Tibial artery (tissue), 4 donors: Measurements from ENCODE around the gene SLC22A3.

Experiments used
- DNase-seq, 2 donors: peaks; one replicate each; pipeline ENCODE4 v3.0.0-alpha.2; 2019
- H3K27ac ChIP-seq, 2 donors: fragments of 200-600 bp; sonication (generic) in 1 of 2; 1 replicate in 1 of 2; 2 replicates in 1 of 2; pipeline ENCODE4 v1.5.1; 2018 to 2019; ENCODE audit warnings: mild to moderate bottlenecking in 1 of 2
- H3K27me3 ChIP-seq, 2 donors: fragments of 200-600 bp; sonication (generic) in 1 of 2; one replicate each; pipeline versions ENCODE4 v1.5.1 to v1.6.0; 2016 to 2019
- H3K36me3 ChIP-seq, 3 donors: fragments of 200-600 bp; sonication (generic) in 2 of 3; one replicate each; pipeline ENCODE4 v1.5.1; 2016 to 2019; ENCODE audit warnings: mild to moderate bottlenecking in 2 of 3
- H3K4me1 ChIP-seq, 4 donors: fragments of 200-600 bp; sonication (generic) in 2 of 4; 1 replicate in 3 of 4; 2 replicates in 1 of 4; pipeline ENCODE4 v1.5.1; 2016 to 2019
- H3K4me3 ChIP-seq, 2 donors: fragments of 200-600 bp; sonication (generic) in 1 of 2; 1 replicate in 1 of 2; 2 replicates in 1 of 2; pipeline ENCODE4 v1.5.1; 2018 to 2019; ENCODE audit warnings: mild to moderate bottlenecking in 2 of 2
- H3K9me3 ChIP-seq, 3 donors: fragments of 200-600 bp; sonication (generic) in 1 of 3; one replicate each; pipeline ENCODE4 v1.5.1; 2016 to 2019
- intact Hi-C: fragments of 100-400 bp; cut with DNase I; formaldehyde crosslinking; loops from one replicate; pipeline ENCODE4 v1.15.0; 2023; ENCODE audit warnings: low total_unique reads
- TF ChIP-seq, protein P1 (sequence below), 2 experiments: fragments of 200-600 bp in 1 of 2; fragments of 450-650 bp in 1 of 2; IDR thresholded peaks; one replicate each; pipeline ENCODE4 v1.5.1; 2017 to 2019; ENCODE audit warnings: antibody characterized with exemption in 2 of 2, mild to moderate bottlenecking in 1 of 2, moderate library complexity in 1 of 2

The SLC22A3 gene

DNA sequence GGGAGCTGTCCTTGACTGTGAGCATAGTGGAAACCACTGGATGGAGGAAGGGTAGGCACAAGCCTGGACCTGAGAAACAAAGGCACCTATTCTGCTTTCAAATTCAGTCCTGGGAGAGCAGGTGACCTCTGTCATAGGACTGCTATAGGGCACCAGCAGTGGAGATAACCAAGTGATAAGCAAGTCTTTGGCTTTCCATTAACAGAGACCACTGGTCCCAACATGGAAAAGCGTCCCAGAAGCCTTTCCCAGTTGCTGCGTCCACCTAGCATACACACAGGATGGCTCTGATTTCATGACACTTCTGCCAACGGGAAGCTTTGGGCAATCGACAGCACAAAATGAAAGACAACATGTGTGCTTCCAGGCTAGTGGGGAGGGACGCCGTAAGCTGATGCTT lies 8.9 kb downstream of the SLC22A3 start:
- Histone ChIP-seq H3K36me3 (no peaks in the 10 kb centered on the region), H3K27ac (peak overlapping the region; percentile 87 to 89), H3K4me3 (no peak overlapping the region), H3K9me3 (no peaks in the 10 kb centered on the region), H3K4me1 (peaks cover 0 to 93% (median 41%) of the 10 kb centered on the region in 4 donors), H3K27me3 (no peaks in the 10 kb centered on the region)
- TF ChIP-seq, protein P1, sequence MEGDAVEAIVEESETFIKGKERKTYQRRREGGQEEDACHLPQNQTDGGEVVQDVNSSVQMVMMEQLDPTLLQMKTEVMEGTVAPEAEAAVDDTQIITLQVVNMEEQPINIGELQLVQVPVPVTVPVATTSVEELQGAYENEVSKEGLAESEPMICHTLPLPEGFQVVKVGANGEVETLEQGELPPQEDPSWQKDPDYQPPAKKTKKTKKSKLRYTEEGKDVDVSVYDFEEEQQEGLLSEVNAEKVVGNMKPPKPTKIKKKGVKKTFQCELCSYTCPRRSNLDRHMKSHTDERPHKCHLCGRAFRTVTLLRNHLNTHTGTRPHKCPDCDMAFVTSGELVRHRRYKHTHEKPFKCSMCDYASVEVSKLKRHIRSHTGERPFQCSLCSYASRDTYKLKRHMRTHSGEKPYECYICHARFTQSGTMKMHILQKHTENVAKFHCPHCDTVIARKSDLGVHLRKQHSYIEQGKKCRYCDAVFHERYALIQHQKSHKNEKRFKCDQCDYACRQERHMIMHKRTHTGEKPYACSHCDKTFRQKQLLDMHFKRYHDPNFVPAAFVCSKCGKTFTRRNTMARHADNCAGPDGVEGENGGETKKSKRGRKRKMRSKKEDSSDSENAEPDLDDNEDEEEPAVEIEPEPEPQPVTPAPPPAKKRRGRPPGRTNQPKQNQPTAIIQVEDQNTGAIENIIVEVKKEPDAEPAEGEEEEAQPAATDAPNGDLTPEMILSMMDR (IDR thresholded peaks at IDR 0.05) = no peak
- DNase-seq = no peak
- intact Hi-C loops = loop anchor here (5.0 kb wide), 1 partner anchor 35 kb away; no protein-coding TSS in a partner anchor

DNA sequence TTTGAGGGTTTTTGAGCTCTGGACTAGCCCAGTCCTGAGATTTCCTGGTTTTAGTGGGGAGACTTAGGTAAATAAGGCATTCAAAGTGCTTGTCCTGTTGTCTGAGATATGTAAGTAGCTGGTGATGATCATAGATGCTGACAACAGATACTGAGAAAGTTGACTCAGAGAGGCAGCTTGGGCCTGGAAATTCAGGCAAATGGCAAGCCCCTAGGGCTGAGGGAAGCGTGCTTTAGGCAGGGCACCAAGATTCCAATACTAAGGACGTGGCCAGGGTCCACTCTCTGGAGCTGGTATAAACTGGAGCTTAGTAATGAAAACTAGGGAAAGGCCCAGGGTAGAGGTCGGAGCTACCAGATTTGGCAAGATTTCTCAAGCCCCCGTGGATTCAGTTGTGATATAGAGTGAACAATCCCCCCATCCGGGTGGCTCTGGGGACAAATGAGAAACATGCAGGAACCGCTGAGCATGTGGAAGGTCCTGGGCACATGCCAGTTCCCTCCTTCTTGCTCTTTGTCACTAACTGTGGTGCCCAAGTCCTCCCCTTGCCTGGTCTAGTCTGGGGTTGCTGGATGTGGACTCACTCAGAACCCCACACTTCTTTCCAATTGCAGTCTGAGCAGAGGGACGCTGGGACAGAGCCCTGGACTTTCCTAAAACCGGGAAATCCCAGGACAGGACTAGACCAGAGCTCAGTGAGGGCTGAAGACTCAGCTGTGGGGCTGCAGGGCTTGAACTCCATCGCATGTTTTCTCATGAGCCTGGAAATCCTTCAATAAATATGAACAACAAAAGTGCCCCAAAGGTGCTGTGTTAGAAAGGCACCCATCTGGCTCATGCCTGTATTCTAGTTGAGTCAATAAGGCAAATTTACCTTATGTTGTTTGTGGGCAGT lies 10.3 kb downstream of the SLC22A3 start:
- DNase-seq = no peak
- no peaks in the 10 kb centered on the region for H3K36me3 ChIP-seq
- peak overlapping the region; percentile 68 to 87 for H3K27ac ChIP-seq
- TF ChIP-seq, protein P1 (IDR thresholded peaks at IDR 0.05) = no peak
- intact Hi-C loops = loop anchor here (5.0 kb wide), 1 partner anchor 34 kb away; no protein-coding TSS in a partner anchor
- H3K9me3 ChIP-seq = no peaks in the 10 kb centered on the region
- H3K4me3 ChIP-seq = no peak overlapping the region
- H3K4me1 ChIP-seq = peaks cover 0 to 92% (median 36%) of the 10 kb centered on the region in 4 donors
- H3K27me3 ChIP-seq = no peaks in the 10 kb centered on the region

DNA sequence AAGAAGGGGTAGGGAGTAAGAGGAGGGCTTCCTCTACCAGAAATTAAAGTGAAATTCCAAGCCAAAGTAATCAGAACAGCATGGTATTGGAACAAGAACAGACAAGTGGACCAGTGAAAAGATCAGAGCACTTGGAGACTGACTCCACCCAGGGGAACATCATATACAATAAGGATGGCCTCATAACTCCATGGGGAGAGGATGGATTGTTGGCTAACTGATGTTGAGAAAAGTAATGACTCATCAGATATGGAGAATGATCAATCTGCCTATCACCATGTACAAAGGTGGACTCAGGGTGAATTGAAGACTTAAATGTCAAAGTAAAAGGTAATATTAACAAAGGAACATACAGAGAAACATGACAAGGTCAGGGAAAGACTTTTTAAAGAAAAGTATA lies 12.8 kb downstream of the SLC22A3 start:
- Histone ChIP-seq H3K4me3 (no peak overlapping the region), H3K27ac (no peak overlapping the region), H3K36me3 (no peaks in the 10 kb centered on the region), H3K27me3 (no peaks in the 10 kb centered on the region), H3K4me1 (peaks cover 0 to 73% (median 20%) of the 10 kb centered on the region in 4 donors), H3K9me3 (no peaks in the 10 kb centered on the region)
- DNase-seq = no peak
- intact Hi-C loops = no loop called here
- TF ChIP-seq, protein P1 (IDR thresholded peaks at IDR 0.05) = no peak

DNA sequence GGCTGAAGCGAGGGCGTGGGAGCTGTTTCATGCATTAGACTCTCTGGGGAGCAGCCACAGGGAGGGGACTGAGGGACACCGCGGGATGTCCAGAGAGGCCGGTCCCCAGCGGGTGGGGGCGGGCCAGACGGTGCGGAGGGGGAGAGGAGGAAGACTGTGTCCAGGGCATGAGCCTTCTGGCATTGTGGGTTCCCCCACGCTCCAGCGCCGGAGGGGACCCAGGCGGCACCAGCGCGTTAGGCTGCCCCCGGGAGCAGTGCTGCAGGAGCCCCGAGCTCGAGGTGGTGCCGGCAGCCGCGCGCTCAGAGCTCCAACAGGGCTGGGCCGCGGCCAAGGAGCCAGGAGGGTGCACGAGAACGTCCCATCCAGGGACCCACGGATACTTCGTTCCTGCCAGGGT lies 14.4 kb downstream of the SLC22A3 start:
- Histone ChIP-seq H3K36me3 (no peaks in the 10 kb centered on the region), H3K27me3 (no peaks in the 10 kb centered on the region), H3K4me3 (peak overlapping the region in 1 of 2 donors; percentile 31), H3K27ac (peak overlapping the region in 1 of 2 donors; percentile 49), H3K4me1 (peaks cover 0 to 60% (median 14%) of the 10 kb centered on the region in 4 donors), H3K9me3 (no peaks in the 10 kb centered on the region)
- intact Hi-C loops = no loop called here
- DNase-seq = no peak
- TF ChIP-seq, protein P1 (IDR thresholded peaks at IDR 0.05) = no peak

DNA sequence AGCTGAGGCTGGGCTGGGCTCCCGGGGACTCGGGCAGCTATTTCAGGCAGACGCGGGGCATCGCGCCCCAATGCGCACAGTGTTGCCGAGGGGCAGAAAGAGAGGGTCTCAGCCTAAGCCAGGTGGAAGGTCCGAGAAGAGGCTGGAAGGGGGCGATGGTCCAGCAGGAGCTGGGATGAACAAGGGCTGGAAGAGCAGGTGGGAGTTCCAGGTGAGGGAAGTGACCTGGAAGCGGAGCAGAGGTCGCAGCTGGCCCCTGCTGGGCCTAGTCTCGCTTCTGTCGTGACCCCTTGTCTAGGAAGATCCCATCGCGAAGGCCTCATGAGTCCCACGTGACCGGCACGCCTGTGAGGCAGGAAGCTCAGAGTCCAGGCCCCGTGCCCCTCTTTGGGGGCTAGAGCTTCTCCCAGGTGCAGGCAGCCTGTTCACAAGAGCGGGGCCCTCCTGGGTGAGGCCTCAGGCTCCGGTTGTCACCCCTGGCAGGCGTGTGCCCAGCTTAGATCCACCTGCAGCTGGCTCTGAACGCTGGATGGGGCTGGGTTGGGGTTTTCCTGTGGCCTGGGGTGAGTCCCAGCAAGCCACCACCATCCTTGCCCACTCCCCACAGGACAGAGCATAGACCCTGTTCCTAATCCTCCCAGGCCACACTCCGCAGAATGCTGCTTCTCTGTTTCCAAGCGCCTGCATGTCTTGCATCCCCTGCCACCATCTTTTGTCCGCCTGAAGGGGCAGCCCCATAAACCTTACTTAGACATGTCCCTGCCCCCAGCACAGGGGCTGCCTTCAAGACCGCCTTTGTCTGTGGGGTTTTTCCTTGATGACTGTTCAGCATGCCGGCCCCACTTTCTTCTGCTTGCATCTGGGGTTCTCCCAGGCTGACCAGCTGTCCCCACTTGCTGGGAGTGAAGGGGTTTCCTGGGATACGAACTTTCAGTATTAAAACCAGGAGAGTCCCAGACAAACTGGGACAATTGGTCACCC lies 15.1 kb downstream of the SLC22A3 start:
- H3K27me3 ChIP-seq = no peaks in the 10 kb centered on the region

More for the DNA sequence above, 15.1 kb downstream of the SLC22A3 start:
- intact Hi-C loops = no loop called here
- Histone ChIP-seq H3K4me1 (peaks cover 0 to 53% (median 10%) of the 10 kb centered on the region in 4 donors), H3K36me3 (no peaks in the 10 kb centered on the region), H3K9me3 (no peaks in the 10 kb centered on the region), H3K27ac (peak overlapping the region in 1 of 2 donors; percentile 49), H3K4me3 (peak overlapping the region in 1 of 2 donors; percentile 31)
- no peak for DNase-seq
- TF ChIP-seq, protein P1 (IDR thresholded peaks at IDR 0.05) = no peak
